GM08714 (cell line): ENCODE results near the gene PI16.

Source experiments
- H3K4me3 ChIP-seq: fragments of 200-500 bp; sonication (Bioruptor generic); 2 replicates; pipeline ENCODE4 v1.5.1; 2014; ENCODE audit warnings: mild to moderate bottlenecking, low read length, inconsistent platforms
- ZNF274 ChIP-seq: IDR thresholded peaks from 2 replicates; pipeline ENCODE4 v1.6.1; 2012; ENCODE audit warnings: mild to moderate bottlenecking, low read depth, low read length

The PI16 gene

DNA sequence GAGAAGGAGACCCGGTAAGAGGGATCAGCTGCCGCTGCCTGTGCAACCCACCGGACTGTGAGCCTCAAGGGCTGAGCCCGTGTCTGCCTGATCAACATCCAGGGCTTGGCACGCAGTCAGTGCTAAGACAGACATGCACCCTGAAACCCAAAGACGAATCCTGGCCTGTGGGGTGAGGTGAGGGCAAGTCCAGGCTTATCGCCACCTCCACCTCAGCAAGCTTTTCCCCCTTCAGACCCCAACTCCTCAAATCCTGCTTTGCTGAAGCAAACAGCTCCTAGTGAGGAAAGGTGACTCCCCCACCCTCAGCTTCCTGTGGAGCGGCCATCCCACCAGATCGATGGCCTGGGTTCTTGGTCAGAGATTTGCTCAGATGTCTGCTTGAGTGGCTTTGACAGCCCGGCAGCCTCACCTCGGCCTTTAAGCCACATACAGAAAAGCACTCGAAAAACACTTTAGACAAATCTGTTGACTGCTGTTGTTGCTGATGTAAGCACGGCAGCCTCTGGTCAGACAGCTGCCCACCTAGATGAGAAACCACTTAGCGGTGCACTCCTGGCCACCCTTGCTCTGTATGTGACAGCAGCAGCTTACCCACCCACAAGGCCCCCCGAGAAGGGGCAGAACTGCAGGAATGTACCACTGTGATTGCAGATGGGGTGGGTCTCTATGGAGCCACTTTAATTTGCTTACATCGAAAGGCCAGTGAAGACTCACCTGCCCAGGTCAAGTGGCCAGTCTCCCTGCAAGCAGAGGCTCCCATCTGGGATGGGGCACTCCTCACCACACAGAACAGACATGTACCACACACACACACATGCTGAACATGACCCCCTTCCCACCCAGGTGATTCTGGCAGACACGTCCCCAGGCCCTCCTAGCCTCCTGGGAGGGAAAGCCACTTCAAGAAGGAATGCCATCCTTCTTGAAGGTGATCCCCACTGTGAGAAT, 16.6 kb downstream of the PI16 start:
- no peak overlapping the region for H3K4me3 ChIP-seq
- TF ChIP-seq ZNF274 = no peak

GRCh38 chr6:36971921-36972673, 17.6 kb downstream of the PI16 start:
- TF ChIP-seq ZNF274 = no peak
- H3K4me3 ChIP-seq = no peak overlapping the region

DNA sequence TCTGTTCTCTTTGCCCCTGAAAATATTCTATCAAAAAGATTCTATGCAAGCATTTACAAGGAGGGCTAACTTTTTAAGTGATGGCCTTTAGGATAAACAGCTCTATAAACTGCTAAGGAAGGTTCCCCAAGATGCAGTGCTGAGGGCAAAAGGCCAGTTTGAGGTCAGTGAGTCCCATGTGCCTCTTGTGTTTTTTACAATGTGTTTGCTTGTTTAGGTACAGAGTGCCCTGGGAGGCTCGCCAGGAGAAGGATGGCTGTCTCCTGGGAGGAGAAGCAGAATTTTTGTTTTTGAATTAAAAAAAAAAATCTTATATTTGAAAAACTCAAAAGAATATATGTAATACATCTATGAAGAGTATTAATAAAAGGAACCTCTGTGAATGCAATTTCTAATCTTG, 18.7 kb downstream of the PI16 start:
- no peak overlapping the region for H3K4me3 ChIP-seq
- TF ChIP-seq ZNF274 = no peak

DNA sequence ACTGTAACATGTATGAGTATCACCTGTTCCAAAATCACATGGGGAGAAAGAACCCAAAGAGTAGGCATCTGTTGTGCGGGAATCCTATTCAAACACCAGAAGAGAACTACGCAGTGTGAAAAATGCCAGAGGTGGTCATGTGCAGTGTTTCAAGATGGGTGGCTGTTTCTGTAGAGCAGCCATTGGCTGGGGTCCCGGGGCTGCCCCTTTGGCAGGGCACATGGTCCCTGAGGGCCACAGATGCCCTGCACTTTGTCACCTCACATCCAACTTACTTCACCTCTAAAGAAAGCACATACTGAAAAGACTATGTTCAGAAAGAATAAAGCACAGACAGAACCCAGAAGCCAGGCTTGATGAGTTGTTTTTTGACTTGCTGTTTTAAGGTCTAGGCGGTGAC, 19.1 kb downstream of the PI16 start:
- H3K4me3 ChIP-seq = no peak overlapping the region
- no peak for TF ChIP-seq ZNF274

DNA sequence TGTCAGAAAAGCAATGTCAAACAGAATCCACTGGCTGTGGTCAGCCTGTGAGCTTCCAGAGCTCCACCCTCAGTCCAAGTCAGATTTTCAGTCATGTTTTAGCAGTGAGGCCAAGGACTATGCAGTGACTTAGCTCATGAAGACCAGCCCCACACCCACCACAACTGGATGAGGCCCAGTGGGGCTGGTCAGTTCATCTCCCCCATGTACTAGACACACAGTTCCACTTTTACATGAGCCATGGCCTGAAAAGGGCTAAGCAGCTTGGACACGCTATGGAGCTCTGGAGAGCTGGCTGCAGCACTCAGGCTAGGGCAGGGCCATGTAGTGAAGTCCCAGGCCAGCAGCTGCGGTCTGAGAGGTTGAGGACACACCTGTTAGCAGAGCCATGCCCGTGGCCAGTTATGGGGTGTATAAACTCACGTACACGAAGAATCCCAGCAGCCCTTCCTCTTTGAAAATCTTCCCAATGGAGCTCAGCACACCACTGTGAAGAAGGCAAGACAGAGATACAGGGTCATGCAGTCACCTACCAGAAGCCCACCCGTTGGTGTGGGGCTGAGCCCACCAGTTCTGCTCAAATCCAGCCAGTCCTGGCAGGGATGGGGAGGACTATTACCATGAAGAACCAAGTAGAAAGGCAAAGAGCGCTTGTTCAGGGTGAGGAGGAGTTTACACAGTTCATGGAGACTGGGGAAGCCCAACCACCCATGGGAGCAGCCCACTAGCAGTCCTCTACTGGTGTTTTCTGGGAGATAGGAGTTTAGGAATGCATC, 20.9 kb downstream of the PI16 start:
- H3K4me3 ChIP-seq = no peak overlapping the region
- no peak for TF ChIP-seq ZNF274

GRCh38 chr6:36976007-36976264, 21.4 kb downstream of the PI16 start:
- TF ChIP-seq ZNF274 = no peak

DNA sequence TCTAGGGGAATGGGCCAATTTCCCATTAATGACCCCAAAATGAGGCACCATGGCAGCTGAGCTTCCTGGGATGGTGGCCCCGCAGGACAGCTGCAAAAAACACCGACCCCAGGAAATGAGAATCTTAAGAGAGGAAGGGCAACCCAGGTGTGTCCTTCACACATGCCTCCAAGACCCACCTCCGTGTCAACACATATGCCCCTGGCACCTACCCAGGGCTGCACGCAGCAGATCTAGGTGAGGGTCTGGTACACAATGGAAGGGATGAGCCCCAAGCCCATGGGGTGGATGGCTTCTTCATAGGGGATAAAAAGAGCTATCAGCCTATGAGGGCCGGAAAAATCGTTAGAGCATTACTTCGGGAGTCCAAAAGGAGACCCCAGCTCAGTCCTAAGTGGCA, 22.0 kb downstream of the PI16 start:
- H3K4me3 ChIP-seq = no peak overlapping the region
- TF ChIP-seq ZNF274 = no peak

More at GRCh38 chr6:36976007-36976264, 21.4 kb downstream of the PI16 start:
- no peak overlapping the region for H3K4me3 ChIP-seq

- no peak overlapping the region for H3K4me3 ChIP-seq
- TF ChIP-seq ZNF274 = no peak
Observed at GRCh38 chr6:36976931-36977330, 22.4 kb downstream of the PI16 start.

GRCh38 chr6:36977470-36977941, 23.0 kb downstream of the PI16 start:
- TF ChIP-seq ZNF274 = no peak
- no peak overlapping the region for H3K4me3 ChIP-seq

- no peak overlapping the region for H3K4me3 ChIP-seq
- TF ChIP-seq ZNF274 = no peak
Observed at GRCh38 chr6:36978421-36979346, 24.1 kb downstream of the PI16 start.

DNA sequence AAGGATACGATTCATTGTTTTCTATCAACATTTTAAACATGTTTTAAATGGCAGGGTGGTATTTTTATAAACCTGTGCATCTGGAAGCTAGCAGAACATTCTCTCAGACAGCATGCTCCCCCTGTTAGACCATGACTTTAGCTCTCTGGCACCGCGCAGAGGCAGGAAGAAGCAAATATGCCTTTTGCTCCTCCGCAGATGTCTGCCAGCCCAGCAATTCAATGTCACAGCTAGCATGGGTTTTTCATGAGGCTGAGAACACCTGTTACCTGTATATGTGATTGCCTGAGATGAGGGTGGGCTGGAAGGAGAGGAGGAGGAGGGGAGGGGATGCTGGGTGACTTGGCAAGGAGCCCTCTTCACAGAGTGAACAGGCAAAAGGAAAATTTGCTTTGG, 24.8 kb downstream of the PI16 start:
- no peak for TF ChIP-seq ZNF274
- H3K4me3 ChIP-seq = no peak overlapping the region

- no peak overlapping the region for H3K4me3 ChIP-seq
- no peak for TF ChIP-seq ZNF274
Observed at GRCh38 chr6:36980129-36980528, 25.6 kb downstream of the PI16 start.

DNA sequence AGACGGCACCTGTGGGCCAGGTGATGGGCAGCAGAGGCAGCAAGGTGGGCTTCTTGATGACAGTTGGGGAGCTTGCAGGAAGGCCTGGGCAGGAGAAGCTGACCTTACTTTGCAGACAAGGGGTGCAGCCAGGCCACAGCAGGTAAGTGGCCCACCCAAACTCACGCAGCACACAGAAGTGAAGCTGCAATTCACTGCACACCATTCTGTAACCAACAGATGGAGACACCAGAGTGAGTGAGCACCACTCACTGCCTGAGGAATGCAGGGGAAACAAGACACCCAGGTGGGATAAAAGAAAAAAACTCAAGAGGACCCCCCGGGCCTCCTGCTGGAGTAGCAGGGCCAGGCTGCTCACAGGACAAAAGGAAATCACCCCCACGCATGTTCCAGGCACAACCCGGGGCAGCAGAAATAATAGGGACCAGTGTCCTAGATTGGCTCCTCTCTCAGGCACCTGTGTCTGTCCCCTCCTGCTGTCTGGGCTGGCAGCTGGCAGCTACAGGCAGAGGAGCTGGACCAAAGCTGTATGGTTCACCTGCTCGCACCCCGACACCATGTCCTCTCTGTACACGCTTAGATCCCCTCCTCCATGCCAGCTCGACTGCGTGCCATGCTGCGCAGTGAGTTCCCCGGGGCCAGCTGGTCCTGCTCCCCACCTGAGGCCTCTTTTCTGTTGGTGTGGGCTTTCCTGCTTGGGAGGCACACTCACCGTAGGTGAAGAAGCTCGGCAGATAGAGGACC, 26.5 kb downstream of the PI16 start:
- no peak overlapping the region for H3K4me3 ChIP-seq
- TF ChIP-seq ZNF274 = no peak
